ENCODE measurements around the gene PLA2G15.
"Not testable (repeated sequence)": the region's sequence is repeated elsewhere in the genome, so short reads cannot be mapped to it uniquely, and the experiment has no call there.

The PLA2G15 gene

DNA sequence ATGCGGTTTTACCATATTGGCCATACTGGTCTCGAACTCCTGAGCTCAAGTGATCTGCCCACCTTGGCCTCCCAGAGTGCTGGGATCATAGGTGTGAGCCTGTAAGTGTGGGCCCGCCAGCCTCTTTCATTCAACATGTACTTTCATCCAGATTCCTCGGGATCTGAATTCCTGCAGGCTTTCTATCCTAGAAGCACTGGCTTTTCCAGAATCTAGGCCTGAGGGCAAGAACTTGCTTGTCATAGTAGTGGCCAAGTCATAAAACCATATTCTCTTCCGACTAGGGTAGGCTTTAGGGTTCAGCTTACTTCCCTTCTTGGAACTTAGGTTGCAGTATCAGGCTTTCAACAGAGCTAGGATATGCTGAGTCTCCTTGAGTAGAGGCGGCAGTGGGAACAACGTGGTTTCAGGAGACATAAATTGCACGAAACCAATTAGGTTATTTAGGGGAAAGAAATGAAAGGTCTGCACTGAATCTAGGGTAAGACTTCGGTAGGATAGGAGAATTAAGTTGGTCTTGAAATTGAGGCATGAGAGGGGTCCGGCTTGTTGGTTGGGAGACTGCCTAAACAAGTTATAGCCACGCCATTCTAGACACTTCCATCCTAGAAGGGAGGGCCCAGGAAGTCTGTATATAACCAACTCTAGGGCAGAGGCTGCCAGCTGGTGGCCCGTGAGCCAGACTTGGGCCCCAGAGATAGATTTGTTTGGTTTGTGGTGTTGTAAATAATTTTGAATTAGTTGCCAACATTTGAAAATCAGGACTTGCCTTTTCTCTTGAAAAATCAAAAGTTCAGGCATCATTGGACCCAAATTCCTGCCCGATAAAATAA lies 34.8 kb downstream of the PLA2G15 start:
- DNase-seq (ENCODE audit: low read depth) = no peak

DNA sequence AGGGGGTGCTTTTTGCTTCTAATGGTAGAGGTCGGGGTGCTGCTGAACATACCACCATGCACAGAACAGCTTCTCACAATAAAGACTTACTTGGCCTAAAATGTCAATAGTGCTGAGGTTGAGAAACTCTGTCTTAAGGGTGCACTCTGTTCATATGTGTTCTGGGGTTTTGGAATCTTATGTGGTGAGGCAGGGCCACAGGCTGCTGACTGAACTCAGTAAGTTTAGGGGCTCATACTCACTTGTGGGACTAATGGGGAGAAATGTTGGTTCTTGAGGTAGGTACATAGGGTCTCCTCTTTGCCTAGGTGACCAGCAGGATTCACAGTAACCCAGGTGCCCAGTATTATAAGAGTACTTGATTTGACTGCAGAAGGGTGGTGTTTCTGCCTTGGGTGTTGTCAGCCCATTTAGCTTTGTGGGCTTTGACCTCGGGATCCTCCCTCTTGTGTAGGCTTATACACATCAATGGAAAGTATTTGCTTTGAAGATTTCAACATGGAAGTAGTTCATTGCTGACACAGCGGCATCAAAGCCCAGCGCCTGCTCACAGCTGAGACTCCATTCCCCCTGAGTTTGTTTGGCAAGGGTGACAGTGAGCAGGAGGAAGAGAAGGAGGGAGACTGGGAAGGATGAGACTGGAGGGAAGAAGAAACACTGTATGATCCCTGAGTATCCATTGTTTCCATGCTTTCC lies 36.3 kb downstream of the PLA2G15 start:
- DNase-seq (ENCODE audit: low read depth) = no peak

DNA sequence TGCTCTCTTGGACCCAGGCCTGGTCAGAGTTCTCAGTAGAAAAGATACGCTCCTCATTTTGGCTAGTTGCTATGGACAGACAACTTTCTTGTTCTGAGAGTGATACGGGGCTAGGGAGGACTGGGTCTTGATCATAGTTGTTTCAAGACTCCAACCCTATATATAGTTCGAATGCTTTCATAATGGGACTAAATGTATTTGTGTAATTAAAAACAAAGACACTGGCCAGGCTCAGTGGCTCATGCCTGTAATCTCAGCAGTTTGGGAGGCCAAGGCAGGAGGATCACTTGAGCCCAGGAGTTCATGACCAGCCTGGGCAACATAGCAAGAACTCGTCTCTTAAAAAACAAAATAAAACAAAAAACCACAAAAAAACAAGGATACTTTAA lies 36.9 kb downstream of the PLA2G15 start:
- DNase-seq (ENCODE audit: low read depth) = no peak

DNA sequence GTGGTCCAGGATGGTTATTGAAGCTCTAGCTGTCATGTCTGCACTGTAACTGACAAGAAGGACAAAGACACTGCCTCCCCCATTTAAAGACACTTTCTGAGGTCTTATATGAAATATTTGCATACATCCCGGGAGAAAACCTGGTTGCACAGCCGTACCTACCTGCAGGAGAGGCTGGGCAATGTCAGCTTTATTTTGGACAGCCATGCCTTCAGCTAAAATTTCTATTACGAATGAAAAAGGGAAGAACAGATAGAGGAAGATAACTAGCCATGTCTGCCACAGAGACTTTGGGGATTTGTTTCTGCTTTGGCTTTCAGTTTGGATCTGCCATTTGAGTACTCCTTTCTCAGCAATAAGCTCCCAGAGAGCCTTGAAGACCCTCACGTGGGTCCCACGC lies 38.2 kb downstream of the PLA2G15 start:
- DNase-seq (ENCODE audit: low read depth) = no peak

DNA sequence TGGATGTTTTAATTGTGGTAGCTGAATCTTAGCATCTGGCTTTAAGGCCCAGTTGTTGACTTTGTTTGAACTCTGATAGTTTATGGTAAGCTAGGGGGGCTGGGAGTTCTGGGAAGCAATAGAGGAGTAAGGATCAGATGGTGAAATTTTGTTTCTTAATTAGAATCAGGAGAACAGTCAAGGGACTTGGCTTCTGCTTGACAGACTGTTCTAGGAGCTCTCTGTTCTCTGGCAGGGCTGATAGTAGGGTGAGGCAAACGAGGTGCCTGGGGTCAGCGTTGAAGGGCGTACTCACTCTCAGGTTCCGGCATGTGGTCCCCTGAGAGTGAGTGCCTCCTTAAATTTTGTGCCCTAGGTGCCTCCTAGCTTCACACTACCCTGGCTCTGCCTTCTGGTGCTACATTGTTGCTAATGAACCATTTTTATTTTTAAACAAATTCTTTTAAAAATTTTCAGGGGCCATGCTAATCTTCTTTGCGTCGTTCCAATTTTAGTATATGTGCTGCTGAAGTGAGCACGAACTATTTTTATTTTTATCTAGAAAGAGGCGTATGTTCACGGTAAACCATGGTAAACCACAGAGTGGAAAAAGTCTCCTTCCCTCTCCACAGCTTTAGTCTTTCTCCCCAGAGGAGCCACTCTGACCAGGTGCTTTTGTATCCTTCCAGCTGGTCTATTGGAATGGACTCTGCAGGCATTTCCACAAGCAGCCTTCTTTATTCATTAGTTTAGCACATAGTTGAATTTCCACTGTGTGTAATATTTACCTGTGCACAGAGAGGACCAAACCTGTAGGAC lies 38.8 kb downstream of the PLA2G15 start:
- DNase-seq (ENCODE audit: low read depth) = no peak

DNA sequence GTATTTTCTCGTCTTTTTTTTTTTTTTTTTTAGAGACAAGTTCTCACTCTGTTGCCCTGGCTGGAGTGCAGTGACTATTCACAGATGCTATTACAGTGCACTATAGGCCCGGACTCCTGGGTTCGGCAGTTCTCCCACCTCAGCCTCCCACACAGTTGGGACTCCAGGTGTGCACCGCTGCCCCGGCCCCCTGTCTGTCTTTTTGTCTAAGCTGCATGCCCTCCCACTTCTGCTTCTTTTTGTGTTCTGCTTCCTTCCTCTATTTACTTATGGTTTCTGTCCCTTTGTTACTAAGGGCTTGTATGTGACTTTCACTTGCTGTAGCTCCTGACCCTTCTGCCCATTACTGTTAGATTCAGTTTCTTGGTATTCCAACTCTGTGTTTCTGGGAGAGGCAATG lies 39.7 kb downstream of the PLA2G15 start:
- no peak for DNase-seq (ENCODE audit: low read depth)

DNA sequence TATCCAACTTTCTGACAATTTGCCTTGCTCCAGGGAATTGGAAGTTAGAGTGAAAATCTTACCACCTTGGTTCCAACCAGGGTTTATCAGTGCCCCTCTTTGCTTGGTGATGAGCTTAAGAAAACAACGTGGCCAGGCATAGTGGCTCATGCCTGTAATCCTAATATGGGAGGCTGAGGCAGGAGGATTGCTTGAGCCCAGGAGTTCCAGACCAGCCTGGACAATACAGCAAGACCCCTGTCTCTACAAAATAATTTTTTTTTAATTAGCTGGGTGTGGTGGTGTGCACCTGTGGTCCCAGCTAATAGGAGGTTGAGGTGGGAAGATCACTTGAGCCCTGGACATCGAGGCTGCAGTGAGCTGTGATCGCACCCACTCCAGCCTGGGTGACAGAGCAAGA lies 40.5 kb downstream of the PLA2G15 start:
- DNase-seq (ENCODE audit: low read depth) = no peak

DNA sequence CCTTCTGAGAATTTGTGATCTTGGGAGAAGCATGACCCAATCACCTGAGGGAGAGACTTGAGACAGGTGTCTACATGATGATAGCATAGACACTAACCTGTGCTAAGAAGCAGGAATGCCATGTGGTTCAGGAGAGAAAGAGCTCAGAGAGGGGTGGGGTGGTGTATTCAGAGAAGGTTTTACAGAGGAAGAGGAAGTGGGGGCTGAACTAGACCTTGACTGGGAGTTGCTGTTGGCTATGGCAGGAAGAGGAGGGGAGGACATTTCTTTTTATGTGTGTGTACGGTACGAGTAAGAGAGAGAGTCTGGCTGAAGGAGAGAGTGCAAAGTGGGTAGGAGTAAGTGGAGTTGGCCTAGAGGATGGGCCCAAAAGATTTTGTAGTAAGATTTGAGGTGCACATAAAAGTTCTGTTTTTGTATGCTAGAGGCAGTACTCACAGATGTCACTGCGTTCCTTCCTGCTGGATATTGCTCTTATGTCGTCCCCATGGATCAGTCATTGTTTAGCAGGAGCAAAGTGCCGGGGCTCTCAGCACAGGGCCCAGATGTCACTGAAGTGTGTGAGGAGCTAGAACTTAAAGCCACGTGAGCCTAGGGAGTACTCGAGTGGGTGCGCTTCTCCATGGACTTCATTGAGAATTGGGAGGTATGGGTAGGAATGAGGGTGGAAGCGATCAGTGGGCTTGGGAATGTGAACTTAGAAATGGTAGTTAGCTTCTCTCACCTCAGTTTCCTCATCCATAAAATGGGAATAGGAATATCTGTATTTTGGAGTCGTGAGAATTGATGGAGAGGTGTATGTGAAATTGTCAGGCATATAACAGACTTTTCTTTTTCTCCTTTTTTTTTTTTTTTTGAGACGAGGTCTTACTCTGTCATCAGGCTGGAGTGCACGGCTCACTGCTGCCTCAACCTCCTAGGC lies 41.2 kb downstream of the PLA2G15 start:
- DNase-seq (ENCODE audit: low read depth) = no peak

DNA sequence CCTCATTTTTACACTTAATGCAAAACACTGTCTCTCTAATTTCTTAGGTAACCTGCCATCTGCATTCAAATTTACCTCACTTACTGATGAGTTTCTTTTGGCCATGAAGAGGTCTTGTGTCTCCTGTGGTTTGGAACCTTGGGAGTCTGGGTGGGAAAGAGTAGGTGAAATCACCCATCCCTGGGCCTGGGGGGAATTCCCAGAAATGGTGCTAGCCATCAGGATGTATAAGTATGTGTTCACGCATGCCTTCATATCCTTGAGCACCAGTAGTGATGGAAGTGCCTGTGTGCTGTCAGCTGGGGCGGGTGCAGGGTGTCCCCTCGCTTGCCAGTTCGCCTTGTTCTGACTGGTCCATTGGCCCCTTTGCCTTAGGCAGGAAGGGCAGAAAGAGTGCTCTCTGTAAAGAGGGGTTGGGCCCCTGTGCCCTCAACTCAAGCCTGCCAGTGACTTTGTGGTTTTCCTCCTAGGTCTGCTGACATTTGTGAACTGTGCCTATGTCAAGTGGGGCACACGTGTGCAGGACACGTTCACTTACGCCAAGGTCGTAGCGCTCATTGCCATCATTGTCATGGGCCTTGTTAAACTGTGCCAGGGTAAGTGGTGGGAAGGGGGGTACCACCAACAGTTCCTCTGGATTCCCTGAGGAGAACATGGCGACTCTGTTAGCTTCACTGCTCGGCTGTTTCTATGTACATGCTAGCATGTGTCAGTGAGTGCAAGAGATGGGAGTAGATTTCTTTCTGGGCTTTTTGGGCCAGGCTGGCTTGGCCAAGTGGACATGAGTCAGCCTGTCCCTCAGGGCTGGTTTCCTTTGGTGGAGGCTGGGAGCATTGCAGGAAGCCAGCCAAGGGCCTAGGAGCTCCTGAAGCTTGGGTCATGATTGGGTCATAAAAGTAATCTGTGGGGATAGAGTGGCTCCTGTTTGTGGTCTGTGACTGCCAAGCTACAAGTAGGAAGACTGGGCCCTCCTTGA lies 42.4 kb downstream of the PLA2G15 start:
- no peak for DNase-seq (ENCODE audit: low read depth)

DNA sequence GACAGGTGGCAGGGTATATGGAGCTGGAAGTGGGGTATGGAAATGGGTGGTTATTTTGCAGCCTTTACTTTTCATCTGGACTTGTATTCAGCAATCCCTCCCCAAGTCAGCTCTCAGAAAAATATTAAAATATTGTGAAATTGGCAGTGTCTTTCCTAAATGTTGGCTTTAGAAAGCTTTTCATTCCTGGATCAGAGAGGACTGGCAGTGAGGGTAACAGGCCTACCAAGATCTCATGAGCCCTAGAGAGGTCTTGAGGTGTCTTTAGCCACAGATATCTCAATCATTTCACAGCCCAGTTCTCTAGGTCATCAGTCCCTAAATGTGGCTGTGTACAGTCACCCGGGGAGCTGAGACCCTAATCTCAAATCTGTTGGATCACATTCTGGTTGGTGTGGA lies 43.1 kb downstream of the PLA2G15 start:
- no peak for DNase-seq (ENCODE audit: low read depth)

DNA sequence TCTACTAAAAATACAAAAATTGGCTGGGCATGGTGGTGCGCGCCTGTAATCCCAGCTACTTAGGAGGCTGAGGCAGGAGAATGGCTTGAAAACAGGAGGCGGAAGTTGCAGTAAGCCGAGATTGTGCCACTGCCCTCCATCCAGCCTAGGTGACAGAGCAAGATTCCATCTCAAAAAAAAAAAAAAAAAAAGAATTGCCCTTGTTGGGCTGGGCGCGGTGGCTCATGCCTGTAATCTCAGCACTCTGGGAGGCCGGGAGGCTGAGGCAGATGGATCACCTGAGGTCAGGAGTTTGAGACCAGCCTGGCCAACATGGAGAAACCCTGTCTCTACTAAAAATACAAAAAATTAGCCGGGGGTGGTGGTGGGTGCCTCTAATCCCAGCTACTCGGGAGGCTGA lies 43.6 kb downstream of the PLA2G15 start:
- not testable (repeated sequence) for DNase-seq (ENCODE audit: low read depth)

DNA sequence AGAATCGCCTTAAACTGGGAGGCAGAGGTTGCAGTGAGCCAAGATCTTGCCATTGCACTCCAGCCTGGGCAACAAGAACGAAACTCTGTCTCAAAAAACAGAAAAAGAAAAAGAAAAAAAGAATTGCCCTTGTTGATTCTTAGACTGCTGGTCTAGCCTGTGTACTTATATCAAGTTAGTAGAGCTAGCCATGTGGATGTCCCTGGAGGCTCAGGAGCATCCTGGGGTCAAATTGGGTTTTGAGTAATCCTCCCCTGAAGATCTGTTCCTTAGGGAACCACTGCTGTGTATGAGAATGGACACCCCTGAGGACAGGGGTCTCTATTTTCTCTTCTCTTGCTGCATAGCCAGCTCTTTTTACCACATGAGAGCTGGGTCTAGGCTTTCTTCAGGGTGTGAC lies 44.0 kb downstream of the PLA2G15 start:
- DNase-seq (ENCODE audit: low read depth) = no peak

DNA sequence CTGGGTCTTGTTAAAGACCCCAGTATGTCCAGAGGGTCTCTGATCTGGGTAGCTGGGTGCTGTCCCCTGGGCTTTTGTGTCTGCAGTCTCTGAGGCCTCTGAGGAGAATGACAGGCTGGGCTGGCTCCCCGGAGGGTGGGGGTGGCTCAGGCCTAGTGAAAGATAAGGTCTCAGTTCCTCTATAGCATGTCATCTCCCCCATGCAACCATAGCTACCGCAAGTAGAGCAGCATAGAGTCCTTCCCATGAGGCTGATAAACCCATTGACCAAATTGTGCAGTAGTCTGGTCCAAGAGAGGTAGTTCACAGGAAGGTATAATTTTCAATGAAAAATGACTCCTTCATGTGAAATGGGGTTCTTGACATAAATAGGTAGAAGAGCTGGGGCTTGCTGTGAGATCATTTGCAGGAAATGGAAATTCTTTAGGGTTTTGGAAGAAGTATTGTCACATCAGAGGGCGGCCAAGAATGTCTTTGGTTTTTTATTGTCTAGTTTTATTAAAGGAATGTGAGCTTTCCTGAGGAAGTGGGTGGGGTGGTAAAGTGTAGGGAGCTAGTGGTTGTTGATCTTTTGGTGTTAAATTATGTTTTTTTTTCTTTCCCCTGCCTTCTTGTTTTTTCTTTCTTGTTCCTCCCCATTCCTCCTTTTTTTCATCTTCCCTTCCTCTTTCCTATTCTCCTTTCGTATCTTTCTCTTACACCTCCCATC lies 44.6 kb downstream of the PLA2G15 start:
- no peak for DNase-seq (ENCODE audit: low read depth)

DNA sequence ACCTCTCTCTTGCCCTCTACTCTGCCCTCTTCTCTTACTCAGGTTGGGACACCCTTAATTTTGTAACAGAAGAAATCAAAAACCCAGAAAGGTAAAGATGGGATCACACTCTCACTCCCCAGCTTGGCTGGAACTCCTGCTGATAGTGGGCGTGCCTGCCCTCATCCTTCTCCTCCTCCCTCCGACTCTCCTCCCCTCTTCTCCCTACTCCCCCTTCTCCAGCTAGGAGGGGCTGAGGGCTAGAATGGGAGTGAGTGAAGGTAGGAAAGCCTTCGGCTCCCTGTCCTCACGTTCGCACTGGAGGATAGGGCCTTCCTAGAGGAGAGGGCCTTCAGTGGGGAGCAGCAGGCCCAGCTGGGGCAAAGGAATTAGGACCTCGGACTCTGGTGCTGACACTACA lies 45.3 kb downstream of the PLA2G15 start:
- no peak for DNase-seq (ENCODE audit: low read depth)

DNA sequence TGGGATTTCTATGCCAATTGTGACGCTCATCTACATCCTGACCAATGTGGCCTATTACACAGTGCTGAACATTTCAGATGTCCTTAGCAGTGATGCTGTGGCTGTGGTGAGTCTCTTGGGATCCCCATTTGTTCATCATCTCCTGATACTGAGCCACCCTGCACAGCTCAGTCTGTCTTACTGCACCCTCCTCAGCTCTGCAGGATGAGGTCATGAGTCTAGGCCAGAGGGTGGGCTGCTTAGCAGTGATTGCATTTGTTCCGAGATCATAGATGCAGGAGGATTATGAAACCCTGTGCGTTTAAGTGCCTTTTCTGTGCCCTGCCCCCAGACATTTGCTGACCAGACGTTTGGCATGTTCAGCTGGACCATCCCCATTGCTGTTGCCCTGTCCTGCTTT lies 46.1 kb downstream of the PLA2G15 start:
- no peak for DNase-seq (ENCODE audit: low read depth)

DNA sequence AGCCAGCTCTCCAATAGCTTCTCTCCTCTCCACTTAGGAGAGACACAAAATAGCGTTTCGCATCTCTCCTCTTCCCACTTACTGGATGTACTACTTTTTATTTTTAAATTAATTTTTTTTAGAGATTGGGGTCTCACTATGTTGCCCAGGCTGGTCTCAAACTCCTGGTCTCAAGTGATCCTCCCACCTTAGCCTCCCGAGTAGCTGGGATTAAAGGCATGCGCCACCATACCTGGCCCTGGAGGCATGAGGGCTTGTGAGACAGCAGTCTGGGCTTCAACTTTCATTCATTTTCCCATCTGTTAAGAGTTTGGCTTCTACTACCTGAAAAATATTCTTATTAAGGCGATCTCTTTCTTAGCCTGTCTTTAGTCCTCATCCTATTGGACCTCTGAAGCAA lies 47.3 kb downstream of the PLA2G15 start:
- no peak for DNase-seq (ENCODE audit: low read depth)

DNA sequence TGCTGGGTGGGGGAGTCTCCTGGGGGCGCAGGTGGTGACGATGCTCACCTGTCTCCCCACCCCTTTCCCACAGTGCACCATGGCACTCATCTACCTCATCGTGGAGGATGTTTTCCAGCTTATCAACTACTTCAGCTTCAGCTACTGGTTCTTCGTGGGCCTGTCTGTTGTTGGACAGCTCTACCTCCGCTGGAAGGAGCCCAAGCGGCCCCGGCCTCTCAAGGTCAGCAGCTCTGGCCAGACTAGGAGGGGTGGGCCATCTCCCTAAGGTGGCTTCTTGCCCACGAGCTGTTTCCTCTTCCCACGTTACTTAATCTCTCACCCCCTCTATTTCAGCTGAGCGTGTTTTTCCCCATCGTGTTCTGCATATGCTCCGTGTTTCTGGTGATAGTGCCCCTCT lies 51.1 kb downstream of the PLA2G15 start:
- no peak for DNase-seq (ENCODE audit: low read depth)

DNA sequence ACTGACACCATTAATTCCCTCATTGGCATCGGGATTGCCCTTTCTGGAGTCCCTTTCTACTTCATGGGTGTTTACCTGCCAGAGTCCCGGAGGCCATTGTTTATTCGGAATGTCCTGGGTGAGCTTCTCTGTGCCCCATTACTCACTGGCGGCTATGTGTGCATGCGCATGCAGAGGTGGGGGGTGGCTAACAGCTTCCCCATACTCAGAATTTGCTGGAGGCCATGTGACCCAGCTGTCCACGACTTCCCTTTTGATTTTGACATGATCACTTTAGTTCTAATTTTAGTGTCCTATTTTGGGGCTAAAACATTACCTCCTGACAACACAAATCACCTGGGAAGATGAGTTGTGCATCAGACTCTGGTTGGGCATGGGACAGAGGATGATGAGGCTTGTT lies 51.5 kb downstream of the PLA2G15 start:
- no peak for DNase-seq (ENCODE audit: low read depth)

DNA sequence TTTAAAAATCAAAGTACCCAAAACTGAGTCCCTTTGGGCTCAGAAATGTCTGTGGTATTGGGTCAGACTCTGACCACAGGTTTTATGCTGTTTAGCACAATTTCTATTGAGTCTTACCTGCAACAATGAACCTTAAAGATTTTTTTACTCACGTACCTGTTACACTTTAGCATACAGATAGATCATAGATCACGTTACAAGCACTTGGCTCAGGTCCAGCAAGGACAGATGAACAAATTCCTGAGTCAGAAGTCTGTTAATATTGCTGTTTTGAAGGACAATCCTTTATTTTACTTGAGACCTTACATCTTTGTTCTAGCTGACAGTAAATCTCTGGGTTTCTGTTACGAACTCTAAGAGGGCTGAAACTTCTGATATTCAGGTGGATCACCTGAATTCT lies 52.7 kb downstream of the PLA2G15 start:
- no peak for DNase-seq (ENCODE audit: low read depth)

DNA sequence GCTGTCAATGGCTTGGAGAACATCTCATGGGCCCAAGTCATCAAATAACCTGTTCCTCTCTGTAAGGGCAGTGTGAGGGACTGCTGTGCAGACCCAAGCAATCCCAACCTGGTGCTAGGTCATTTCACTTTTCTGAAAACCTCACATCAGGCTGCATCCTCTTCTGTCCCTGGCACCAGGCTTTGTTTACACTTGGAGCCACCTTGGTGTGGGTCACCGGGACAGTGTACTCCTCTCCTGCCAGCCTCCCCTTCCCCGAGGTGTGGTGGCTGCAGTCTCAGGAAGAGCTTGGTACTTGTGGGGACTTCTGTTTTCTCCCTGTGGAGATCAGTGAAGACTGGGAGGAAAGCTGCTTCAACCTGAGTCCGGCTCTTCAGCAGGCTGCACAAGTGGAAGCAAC lies 53.1 kb downstream of the PLA2G15 start:
- DNase-seq (ENCODE audit: low read depth) = no peak
